GM23338 (cell line): ENCODE results near the gene FLT3. TPM values are rescaled to one million over a fixed set of nuclear protein-coding genes. Genes with fewer than 3 reads are reported as not detected.

Source experiments
- ATAC-seq: fragments of 200-7000 bp; cut with Tn5 transposase; 3 replicates; pipeline ENCODE4 v1.9.1; 2020
- DNase-seq: peaks from one replicate; pipeline ENCODE4 v3.0.0-alpha.2; 2015; ENCODE audit warnings: low spot score
- H2AFZ ChIP-seq: fragments of 200-600 bp; sonication (generic); 2 replicates; pipeline ENCODE4 v1.8.0; 2016; ENCODE audit warnings: antibody characterized with exemption, mild to moderate bottlenecking, moderate library complexity
- H3F3A ChIP-seq: fragments of 200-600 bp; sonication (generic); replicated peaks from 2 replicates; pipeline ENCODE4 v1.8.0; 2017; ENCODE audit warnings: antibody characterized with exemption, mixed run types, low read depth
- H3K27ac ChIP-seq: fragments of 200-600 bp; sonication (generic); 2 replicates; pipeline ENCODE4 v1.6.1; 2016; ENCODE audit warnings: low read depth
- H3K27me3 ChIP-seq: fragments of 200-600 bp; sonication (generic); 2 replicates; pipeline ENCODE4 v1.8.0; 2016; ENCODE audit warnings: mild to moderate bottlenecking, mixed run types, moderate library complexity; ENCODE audit not compliant: insufficient read depth
- H3K36me3 ChIP-seq: fragments of 200-600 bp; sonication (generic); 2 replicates; pipeline ENCODE4 v1.8.0; 2016; ENCODE audit warnings: mild to moderate bottlenecking; ENCODE audit not compliant: insufficient read depth
- H3K4me1 ChIP-seq: fragments of 200-600 bp; sonication (generic); 2 replicates; pipeline ENCODE4 v1.8.0; 2016; ENCODE audit warnings: mild to moderate bottlenecking, moderate library complexity; ENCODE audit not compliant: insufficient read depth
- H3K4me2 ChIP-seq: fragments of 200-600 bp; sonication (generic); 2 replicates; pipeline ENCODE4 v1.7.1; 2017; ENCODE audit warnings: mixed run types
- H3K4me3 ChIP-seq: fragments of 200-600 bp; sonication (generic); 2 replicates; pipeline ENCODE4 v1.6.1; 2016; ENCODE audit warnings: mixed run types
- H3K79me2 ChIP-seq: fragments of 200-600 bp; sonication (generic); replicated peaks from 2 replicates; pipeline ENCODE4 v1.8.0; 2017; ENCODE audit warnings: mild to moderate bottlenecking; ENCODE audit not compliant: insufficient read depth
- H3K9me2 ChIP-seq: fragments of 200-600 bp; sonication (generic); 2 replicates; pipeline ENCODE4 v1.8.0; 2017; ENCODE audit not compliant: insufficient read depth
- H4K20me1 ChIP-seq: fragments of 200-600 bp; sonication (generic); replicated peaks from 2 replicates; pipeline ENCODE4 v1.8.0; 2017; ENCODE audit warnings: mild to moderate bottlenecking; ENCODE audit not compliant: insufficient read depth
- H3K27ac Mint-ChIP-seq: 2 replicates; pipeline ENCODE4 v1.8.0; 2020; ENCODE audit warnings: inconsistent platforms, mild to moderate bottlenecking, moderate library complexity, mixed read lengths
- H3K27me3 Mint-ChIP-seq: 3 replicates; pipeline ENCODE4 v1.8.0; 2022; ENCODE audit warnings: low read depth, mild to moderate bottlenecking, moderate library complexity, mixed read lengths, inconsistent platforms; ENCODE audit not compliant: insufficient read depth, poor library complexity
- H3K36me3 Mint-ChIP-seq: 3 replicates; pipeline ENCODE4 v1.8.0; 2021; ENCODE audit warnings: low read depth, mild to moderate bottlenecking, inconsistent platforms, moderate library complexity, mixed read lengths
- H3K4me1 Mint-ChIP-seq: 3 replicates; pipeline ENCODE4 v1.8.0; 2020; ENCODE audit warnings: mild to moderate bottlenecking, inconsistent platforms, mixed read lengths
- H3K4me3 Mint-ChIP-seq: 3 replicates; pipeline ENCODE4 v1.8.0; 2021; ENCODE audit warnings: moderate library complexity, mild to moderate bottlenecking, inconsistent platforms, mixed read lengths
- H3K9me3 Mint-ChIP-seq: 3 replicates; pipeline ENCODE4 v1.8.0; 2020; ENCODE audit warnings: moderate library complexity, mild to moderate bottlenecking, inconsistent platforms, mixed read lengths
- CREB1 ChIP-seq: fragments of 250-450 bp; sonication (Bioruptor Pico); IDR thresholded peaks from 2 replicates; pipeline ENCODE4 v1.5.0; 2020; ENCODE audit warnings: low read depth, mild to moderate bottlenecking, moderate library complexity
- EZH2 ChIP-seq: fragments of 200-600 bp; sonication (generic); IDR thresholded peaks from one replicate; pipeline ENCODE4 v1.8.0; 2017; ENCODE audit warnings: antibody characterized with exemption, mild to moderate bottlenecking, low read depth; ENCODE audit not compliant: unreplicated experiment
- JUNB ChIP-seq: IDR thresholded peaks from one replicate; pipeline ENCODE4 v1.6.1; 2016; ENCODE audit warnings: antibody characterized with exemption; ENCODE audit not compliant: unreplicated experiment
- REST ChIP-seq: IDR thresholded peaks from one replicate; pipeline ENCODE4 v1.6.1; 2018; ENCODE audit warnings: antibody characterized with exemption; ENCODE audit not compliant: unreplicated experiment
- ZNF114 ChIP-seq: fragments of 250-450 bp; sonication (Bioruptor Pico); IDR thresholded peaks from 2 replicates; pipeline ENCODE4 v1.5.0; 2020; ENCODE audit warnings: mild to moderate bottlenecking, moderate library complexity
- ZNF331 ChIP-seq: fragments of 250-450 bp; sonication (Bioruptor Pico); IDR thresholded peaks from 2 replicates; pipeline ENCODE4 v1.5.0; 2020; ENCODE audit warnings: low read depth, mild to moderate bottlenecking, moderate library complexity
- polyA plus RNA-seq: library from polyadenylated mRNA; unstranded; fragments of >200 nt; fragmentation: Nextera tagmentation; extraction: Ambion mirVana; gene quantifications from 2 replicates; pipeline ENCODE4 v1.2.1, GENCODE V29; 2016
- total RNA-seq: library from RNA; depleted of rRNA; stranded (reverse); fragments of >200 nt; shearing (Covaris generic); gene quantifications from 2 replicates; pipeline ENCODE4 v1.2.3, GENCODE V29; 2014
- TF ChIP-seq, protein P1 (sequence below): IDR thresholded peaks from 2 replicates; pipeline ENCODE4 v1.6.1; 2016; ENCODE audit warnings: antibody characterized with exemption

Gene FLT3
- total and polyA plus RNA-seq, 2 experiments from 2014 or later: 0.17 to 0.44 TPM

DNA sequence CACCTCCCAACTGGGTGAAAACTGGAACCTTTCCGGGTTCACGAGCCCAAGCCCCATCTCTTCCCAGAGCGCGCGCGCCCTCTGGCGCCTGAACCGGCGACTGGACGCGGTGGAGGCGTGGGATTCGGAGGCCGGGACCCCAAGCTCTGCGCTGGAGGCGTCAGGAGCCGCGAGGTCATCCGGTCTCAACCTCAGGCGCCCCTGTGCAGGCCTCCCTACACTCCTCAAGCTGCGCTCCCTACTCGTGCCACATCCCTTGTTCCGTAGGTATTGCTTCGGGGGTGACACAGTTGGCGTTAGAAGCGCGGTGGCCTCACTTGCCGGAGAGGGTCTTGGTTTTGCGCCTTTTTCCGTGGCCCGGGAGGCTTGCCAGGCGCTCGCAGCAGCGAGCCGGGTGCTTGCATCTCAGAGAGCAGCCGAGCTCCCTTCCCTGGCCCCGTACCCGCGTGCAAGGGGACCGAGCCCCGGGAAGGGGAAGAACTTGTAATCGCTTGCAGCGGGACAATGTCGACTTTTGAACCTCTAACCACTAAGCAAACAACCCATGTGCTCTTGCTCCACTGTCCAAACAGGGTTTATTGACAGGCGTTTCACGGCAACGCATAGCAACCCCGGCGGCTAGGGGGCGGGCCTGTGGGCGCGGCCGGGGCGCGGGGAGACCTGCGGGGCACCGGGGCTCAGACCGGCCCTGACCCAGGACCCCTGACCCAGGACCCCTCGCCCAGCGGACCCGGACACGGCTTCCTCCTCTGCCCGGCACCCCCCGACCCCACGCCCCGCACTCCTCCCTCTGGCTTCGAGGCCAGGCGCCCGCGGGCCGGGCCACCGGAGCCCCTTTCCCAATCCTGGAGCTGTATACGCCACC is 139.8 kb downstream of the FLT3 start (continued):
- TF ChIP-seq, protein P1, sequence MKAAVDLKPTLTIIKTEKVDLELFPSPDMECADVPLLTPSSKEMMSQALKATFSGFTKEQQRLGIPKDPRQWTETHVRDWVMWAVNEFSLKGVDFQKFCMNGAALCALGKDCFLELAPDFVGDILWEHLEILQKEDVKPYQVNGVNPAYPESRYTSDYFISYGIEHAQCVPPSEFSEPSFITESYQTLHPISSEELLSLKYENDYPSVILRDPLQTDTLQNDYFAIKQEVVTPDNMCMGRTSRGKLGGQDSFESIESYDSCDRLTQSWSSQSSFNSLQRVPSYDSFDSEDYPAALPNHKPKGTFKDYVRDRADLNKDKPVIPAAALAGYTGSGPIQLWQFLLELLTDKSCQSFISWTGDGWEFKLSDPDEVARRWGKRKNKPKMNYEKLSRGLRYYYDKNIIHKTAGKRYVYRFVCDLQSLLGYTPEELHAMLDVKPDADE: no peak
- TF ChIP-seq CREB1 (CRISPR knock-in tag) (no peak), JUNB (no peak), ZNF114 (CRISPR knock-in tag) (no peak), REST (no peak)

DNA sequence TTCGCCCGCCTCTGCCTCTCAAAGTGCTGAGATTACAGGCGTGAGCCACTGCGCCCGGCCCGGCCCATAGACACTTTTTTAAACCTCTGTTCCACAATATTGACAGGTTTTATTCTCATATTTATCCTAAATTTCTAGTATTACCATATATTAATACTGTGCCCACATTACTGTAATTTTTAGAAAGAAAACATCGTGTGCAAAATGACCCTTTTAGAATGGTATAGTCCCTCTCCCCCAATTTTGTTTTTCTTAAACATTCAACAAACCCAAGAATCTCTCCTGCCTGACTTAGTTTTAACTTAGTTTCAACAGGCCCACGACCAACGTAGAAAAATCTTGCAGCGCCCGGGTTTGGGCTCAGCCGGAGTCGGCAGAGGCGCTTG is 140.4 kb downstream of the FLT3 start:
- DNase-seq (no peak), ATAC-seq (no peak)
- Histone ChIP-seq H3K4me3 (peak overlapping the region; percentile 55; the same call in 1 of the 2 replicates), H3K27me3 (peaks cover 100% of the 10 kb centered on the region), H3K4me1 (peaks cover 36% of the 10 kb centered on the region), H3K79me2 (no peaks in the 10 kb centered on the region), H3K36me3 (no peaks in the 10 kb centered on the region), H2AFZ (no peak overlapping the region), H3K9me2 (no peaks in the 10 kb centered on the region), H3F3A (peaks cover 36% of the 10 kb centered on the region), H4K20me1 (peaks cover 45% of the 10 kb centered on the region), H3K27ac (no peak overlapping the region), H3K4me2 (peak overlapping the region; percentile 82)
- Mint-ChIP-seq H3K4me3 (peak overlapping the region; percentile 52; the same call in 2 of the 3 replicates), H3K27me3 (peaks cover 98% of the 10 kb centered on the region), H3K36me3 (no peaks in the 10 kb centered on the region), H3K9me3 (no peaks in the 10 kb centered on the region; the same call in 2 of the 3 replicates), H3K4me1 (peaks cover 24% of the 10 kb centered on the region), H3K27ac (no peak overlapping the region)
- TF ChIP-seq EZH2: peak; percentile 59
- TF ChIP-seq ZNF331 (CRISPR knock-in tag): no peak
